Mesendoderm (in vitro differentiated cells): ENCODE data around the gene RHOH.

Experiments
- DNase-seq: peaks from one replicate; pipeline ENCODE4 v3.0.0; 2013
- H2AK5ac ChIP-seq: 2 replicates; pipeline ENCODE4 v1.6.1; 2013; ENCODE audit warnings: low read length, inconsistent platforms
- H2BK120ac ChIP-seq: 2 replicates; pipeline ENCODE4 v1.6.1; 2013; ENCODE audit warnings: low read depth, mild to moderate bottlenecking, low read length, moderate library complexity, mixed read lengths
- H2BK15ac ChIP-seq: replicated peaks from 2 replicates; pipeline ENCODE4 v1.6.1; 2013; ENCODE audit warnings: low read depth, mild to moderate bottlenecking, moderate library complexity
- H2BK5ac ChIP-seq: 2 replicates; pipeline ENCODE4 v1.6.1; 2013; ENCODE audit warnings: low read length, inconsistent platforms
- H3K18ac ChIP-seq: 2 replicates; pipeline ENCODE4 v1.6.1; 2013; ENCODE audit warnings: mild to moderate bottlenecking, low read length, mixed read lengths
- H3K23ac ChIP-seq: one replicate; pipeline ENCODE4 v1.6.1; 2013; ENCODE audit warnings: low read length
- H3K27ac ChIP-seq: 2 replicates; pipeline ENCODE4 v1.5.1; 2013; ENCODE audit warnings: low read depth, mild to moderate bottlenecking, inconsistent platforms, low read length, moderate library complexity
- H3K27me3 ChIP-seq: 2 replicates; pipeline ENCODE4 v1.6.1; 2013; ENCODE audit warnings: low read length, control low read depth, mild to moderate bottlenecking, inconsistent platforms; ENCODE audit not compliant: insufficient read depth, poor library complexity
- H3K36me3 ChIP-seq: 2 replicates; pipeline ENCODE4 v1.6.1; 2013; ENCODE audit warnings: low read length, inconsistent platforms; ENCODE audit not compliant: control insufficient read depth, insufficient read depth
- H3K4ac ChIP-seq: one replicate; pipeline ENCODE4 v1.6.1; 2013; ENCODE audit warnings: low read depth, mild to moderate bottlenecking, low read length, moderate library complexity
- H3K4me1 ChIP-seq: 2 replicates; pipeline ENCODE4 v1.6.1; 2013; ENCODE audit warnings: low read depth, low read length, inconsistent platforms; ENCODE audit not compliant: control insufficient read depth
- H3K4me2 ChIP-seq: 2 replicates; pipeline ENCODE4 v1.6.1; 2013; ENCODE audit warnings: low read length
- H3K4me3 ChIP-seq: 2 replicates; pipeline ENCODE4 v1.5.1; 2013; ENCODE audit warnings: mild to moderate bottlenecking, low read length
- H3K56ac ChIP-seq: one replicate; pipeline ENCODE4 v1.6.1; 2013; ENCODE audit warnings: low read length
- H3K79me1 ChIP-seq: 2 replicates; pipeline ENCODE4 v1.6.1; 2013; ENCODE audit warnings: low read length, inconsistent platforms
- H3K79me2 ChIP-seq: 2 replicates; pipeline ENCODE4 v1.6.1; 2013; ENCODE audit warnings: mild to moderate bottlenecking, low read length; ENCODE audit not compliant: control insufficient read depth, insufficient read depth
- H3K9ac ChIP-seq: 2 replicates; pipeline ENCODE4 v1.6.1; 2013; ENCODE audit warnings: low read length, inconsistent platforms
- H4K5ac ChIP-seq: one replicate; pipeline ENCODE4 v1.6.1; 2013; ENCODE audit warnings: low read length
- H4K8ac ChIP-seq: one replicate; pipeline ENCODE4 v1.6.1; 2013; ENCODE audit warnings: low read depth, mild to moderate bottlenecking, control low read depth, low read length, moderate library complexity
- WGBS: extraction: QIAGEN DNeasy Blood & Tissue Kit; methylation state at CpG from one replicate; pipeline ENCODE4 v1.1.7; 2013; ENCODE audit warnings: low lambda C conversion rate, missing lambda C conversion rate; ENCODE audit not compliant: insufficient coverage; ENCODE audit errors: extremely low coverage; 5-methylcytosine and 5-hydroxymethylcytosine counted together

Gene RHOH

GRCh38 chr4:40190019-40190418, 6.8 kb upstream of the RHOH start:
- H3K79me1 ChIP-seq: no peaks in the 10 kb centered on the region
- no peak overlapping the region for H3K27ac ChIP-seq
- H3K27me3 ChIP-seq: no peaks in the 10 kb centered on the region
- H3K4me1 ChIP-seq: peaks cover 5% of the 10 kb centered on the region
- H3K4me2 ChIP-seq: no peak overlapping the region
- no peaks in the 10 kb centered on the region for H3K79me2 ChIP-seq
- no peak overlapping the region for H2BK15ac ChIP-seq
- H3K4ac ChIP-seq: no peak overlapping the region
- no peak overlapping the region for H2BK5ac ChIP-seq
- no peak overlapping the region for H3K56ac ChIP-seq
- WGBS: no CpG with 5 or more reads among the region's 5 CpGs
- H2AK5ac ChIP-seq: no peak overlapping the region
- no peaks in the 10 kb centered on the region for H3K36me3 ChIP-seq
- H3K4me3 ChIP-seq: no peak overlapping the region
- H2BK120ac ChIP-seq: no peak overlapping the region
- DNase-seq: no peak
- no peak overlapping the region for H4K8ac ChIP-seq
- H3K18ac ChIP-seq: no peak overlapping the region
- no peak overlapping the region for H3K23ac ChIP-seq
- H3K9ac ChIP-seq: no peak overlapping the region
- H4K5ac ChIP-seq: no peak overlapping the region

GRCh38 chr4:40190465-40190864, 6.4 kb upstream of the RHOH start:
- Histone ChIP-seq H3K79me2 (no peaks in the 10 kb centered on the region), H3K56ac (no peak overlapping the region), H3K27me3 (no peaks in the 10 kb centered on the region), H2AK5ac (no peak overlapping the region), H3K23ac (no peak overlapping the region), H2BK120ac (no peak overlapping the region), H3K4me1 (peaks cover 5% of the 10 kb centered on the region), H3K4me3 (no peak overlapping the region), H3K4ac (no peak overlapping the region), H2BK15ac (no peak overlapping the region), H3K4me2 (no peak overlapping the region), H3K36me3 (no peaks in the 10 kb centered on the region), H3K27ac (no peak overlapping the region), H4K5ac (no peak overlapping the region), H4K8ac (no peak overlapping the region), H3K18ac (no peak overlapping the region), H3K9ac (no peak overlapping the region), H2BK5ac (no peak overlapping the region), H3K79me1 (no peaks in the 10 kb centered on the region)
- WGBS: no CpG with 5 or more reads among the region's 5 CpGs
- DNase-seq: no peak

- Histone ChIP-seq H4K5ac (no peak overlapping the region), H4K8ac (no peak overlapping the region), H2AK5ac (no peak overlapping the region), H3K36me3 (no peaks in the 10 kb centered on the region), H3K23ac (no peak overlapping the region), H3K18ac (no peak overlapping the region), H3K79me1 (no peaks in the 10 kb centered on the region), H3K9ac (no peak overlapping the region), H3K27ac (no peak overlapping the region), H2BK5ac (no peak overlapping the region), H3K27me3 (no peaks in the 10 kb centered on the region), H3K4ac (no peak overlapping the region), H3K4me2 (no peak overlapping the region), H3K4me3 (no peak overlapping the region), H2BK120ac (no peak overlapping the region), H3K56ac (no peak overlapping the region), H3K79me2 (no peaks in the 10 kb centered on the region), H2BK15ac (no peak overlapping the region), H3K4me1 (peaks cover 5% of the 10 kb centered on the region)
- no peak for DNase-seq
- WGBS: no CpG with 5 or more reads among the region's 14 CpGs
Measured at GRCh38 chr4:40190880-40191815, 5.7 kb upstream of the RHOH start.

- no peak overlapping the region for H3K27ac ChIP-seq
- H3K56ac ChIP-seq: peak overlapping the region; percentile 46
- no peak overlapping the region for H2BK15ac ChIP-seq
- no peak overlapping the region for H3K23ac ChIP-seq
- H4K8ac ChIP-seq: no peak overlapping the region
- H3K36me3 ChIP-seq: no peaks in the 10 kb centered on the region
- no peak overlapping the region for H3K18ac ChIP-seq
- DNase-seq: no peak
- no peak overlapping the region for H3K4ac ChIP-seq
- no peak overlapping the region for H2BK5ac ChIP-seq
- no CpG with 5 or more reads among the region's 8 CpGs for WGBS
- H2BK120ac ChIP-seq: no peak overlapping the region
- no peaks in the 10 kb centered on the region for H3K27me3 ChIP-seq
- H3K79me1 ChIP-seq: no peaks in the 10 kb centered on the region
- no peak overlapping the region for H3K4me3 ChIP-seq
- H3K4me1 ChIP-seq: peaks cover 12% of the 10 kb centered on the region
- no peak overlapping the region for H3K4me2 ChIP-seq
- no peak overlapping the region for H2AK5ac ChIP-seq
- H3K79me2 ChIP-seq: no peaks in the 10 kb centered on the region
- no peak overlapping the region for H3K9ac ChIP-seq
- H4K5ac ChIP-seq: no peak overlapping the region
Measured at GRCh38 chr4:40192114-40193015, 4.5 kb upstream of the RHOH start.

- H2BK15ac ChIP-seq: no peak overlapping the region
- no peak for DNase-seq
- H3K36me3 ChIP-seq: no peaks in the 10 kb centered on the region
- no peak overlapping the region for H3K27ac ChIP-seq
- WGBS: no CpG with 5 or more reads among the region's 11 CpGs
- peak overlapping the region; percentile 75 for H4K5ac ChIP-seq
- no peak overlapping the region for H3K4ac ChIP-seq
- no peaks in the 10 kb centered on the region for H3K27me3 ChIP-seq
- H3K79me1 ChIP-seq: no peaks in the 10 kb centered on the region
- no peak overlapping the region for H4K8ac ChIP-seq
- no peak overlapping the region for H3K23ac ChIP-seq
- H3K9ac ChIP-seq: no peak overlapping the region
- peaks cover 13% of the 10 kb centered on the region for H3K4me1 ChIP-seq
- H3K4me2 ChIP-seq: no peak overlapping the region
- no peak overlapping the region for H3K18ac ChIP-seq
- no peak overlapping the region for H3K4me3 ChIP-seq
- H3K56ac ChIP-seq: peak overlapping the region; percentile 46
- no peaks in the 10 kb centered on the region for H3K79me2 ChIP-seq
- H2BK120ac ChIP-seq: no peak overlapping the region
- no peak overlapping the region for H2AK5ac ChIP-seq
- no peak overlapping the region for H2BK5ac ChIP-seq
Measured at GRCh38 chr4:40193016-40193571, 3.7 kb upstream of the RHOH start.
